Left ventricle myocardium superior (tissue), 1 donor: ENCODE measurements around the gene ZZZ3. TPM values are rescaled to one million over a fixed set of nuclear protein-coding genes. Genes with fewer than 3 reads are reported as not detected.
"Not testable (repeated sequence)": the region's sequence is repeated elsewhere in the genome, so short reads cannot be mapped to it uniquely, and the experiment has no call there.

Experiments
- ATAC-seq: fragments of 200-7000 bp; cut with Tn5 transposase; one replicate; pipeline ENCODE4 v1.9.1; 2020; ENCODE audit warnings: mild to moderate bottlenecking, moderate library complexity
- DNase-seq: peaks from one replicate; pipeline ENCODE4 v3.0.0-alpha.2; 2020
- intact Hi-C: fragments of 100-400 bp; cut with micrococcal nuclease; formaldehyde crosslinking; loops from one replicate; pipeline ENCODE4 v1.11.0; 2022
- total RNA-seq: library from RNA; stranded (reverse); fragmentation: NEBNext Ultra II Directional; extraction: Animal tissue kit (Norgen Biotek cat#: 25700); gene quantifications from one replicate; pipeline ENCODE4 v1.2.1, GENCODE V29; 2021
- donor health status: DM: no; HTN: yes; CAD: no; lungs with severe emphysema.

The ZZZ3 gene
- total RNA-seq, 1 donor from 2014 or later = 34.9 TPM

- intact Hi-C loops = no loop called here
- ATAC-seq = no peak
- DNase-seq = no peak
Measured at GRCh38 chr1:77673030-77673429, 9.4 kb downstream of the ZZZ3 start.

GRCh38 chr1:77672374-77672773, 10.1 kb downstream of the ZZZ3 start:
- intact Hi-C loops = no loop called here
- DNase-seq (no peak), ATAC-seq (no peak)

DNA sequence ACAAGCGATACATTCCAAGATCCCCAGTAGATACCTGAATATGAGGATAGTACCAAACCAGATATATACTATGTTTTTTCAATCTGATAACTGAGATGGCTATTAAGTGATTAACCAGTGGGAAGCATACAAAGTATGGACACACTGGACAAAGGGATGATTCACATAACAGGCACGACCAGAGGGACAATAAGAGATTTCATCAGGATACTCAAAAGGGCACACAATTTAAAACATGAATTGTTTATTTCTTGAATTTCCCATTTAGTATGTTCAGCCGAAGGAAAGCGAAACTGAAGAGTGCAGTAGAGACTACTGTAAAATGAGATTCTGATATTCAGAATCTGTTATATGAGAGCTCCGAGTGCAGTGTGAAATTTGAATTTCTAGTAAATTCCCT, 10.6 kb downstream of the ZZZ3 start:
- no peak for ATAC-seq
- intact Hi-C loops = no loop called here
- DNase-seq = no peak

GRCh38 chr1:77670330-77670729, 12.1 kb downstream of the ZZZ3 start:
- intact Hi-C loops = no loop called here
- no peak for ATAC-seq
- no peak for DNase-seq

GRCh38 chr1:77668924-77669449, 13.5 kb downstream of the ZZZ3 start:
- intact Hi-C loops = no loop called here
- ATAC-seq (no peak), DNase-seq (no peak)

- DNase-seq (no peak), ATAC-seq (peak; percentile 40)
- intact Hi-C loops = no loop called here
Measured at GRCh38 chr1:77664939-77665516, 17.4 kb downstream of the ZZZ3 start.

DNA sequence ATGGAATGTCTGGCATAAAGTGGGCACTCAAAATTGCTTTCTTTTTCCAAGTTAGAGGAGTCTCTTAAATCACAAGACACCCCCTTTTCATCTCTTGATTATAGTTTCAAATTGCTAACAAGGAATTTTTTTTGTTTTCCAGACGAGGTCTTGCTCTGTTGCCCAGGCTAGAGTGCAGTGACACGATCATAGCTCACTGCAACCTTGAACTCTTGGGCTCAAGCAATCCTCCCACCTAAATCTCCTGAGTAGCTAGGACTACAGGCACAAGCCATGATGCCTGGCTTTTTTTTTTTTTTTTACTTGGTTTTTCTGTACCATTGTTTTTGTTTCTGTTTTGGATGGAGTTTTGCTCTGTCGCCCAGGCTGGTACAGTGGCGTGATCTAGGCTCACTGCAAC, 20.8 kb downstream of the ZZZ3 start:
- intact Hi-C loops = no loop called here
- ATAC-seq (no peak), DNase-seq (no peak)

GRCh38 chr1:77659879-77660593, 22.4 kb downstream of the ZZZ3 start:
- intact Hi-C loops = no loop called here
- no peak for ATAC-seq
- no peak for DNase-seq

GRCh38 chr1:77658271-77658670, 24.2 kb downstream of the ZZZ3 start:
- ATAC-seq (no peak), DNase-seq (no peak)
- intact Hi-C loops = no loop called here

GRCh38 chr1:77655431-77655974, 27.0 kb downstream of the ZZZ3 start:
- ATAC-seq (peak; percentile 17), DNase-seq (no peak)
- intact Hi-C loops = no loop called here

GRCh38 chr1:77652970-77653516, 29.4 kb downstream of the ZZZ3 start:
- no peak for DNase-seq
- ATAC-seq = no peak
- intact Hi-C loops = no loop called here

- no peak for DNase-seq
- intact Hi-C loops = no loop called here
- ATAC-seq = no peak
Measured at GRCh38 chr1:77652268-77652667, 30.2 kb downstream of the ZZZ3 start.

- no peak for ATAC-seq
- intact Hi-C loops = no loop called here
- DNase-seq = no peak
Measured at GRCh38 chr1:77649127-77649526, 33.3 kb downstream of the ZZZ3 start.

- intact Hi-C loops, DNase-seq, ATAC-seq: not testable (repeated sequence)
Measured at GRCh38 chr1:77646224-77646623, 36.2 kb downstream of the ZZZ3 start.

DNA sequence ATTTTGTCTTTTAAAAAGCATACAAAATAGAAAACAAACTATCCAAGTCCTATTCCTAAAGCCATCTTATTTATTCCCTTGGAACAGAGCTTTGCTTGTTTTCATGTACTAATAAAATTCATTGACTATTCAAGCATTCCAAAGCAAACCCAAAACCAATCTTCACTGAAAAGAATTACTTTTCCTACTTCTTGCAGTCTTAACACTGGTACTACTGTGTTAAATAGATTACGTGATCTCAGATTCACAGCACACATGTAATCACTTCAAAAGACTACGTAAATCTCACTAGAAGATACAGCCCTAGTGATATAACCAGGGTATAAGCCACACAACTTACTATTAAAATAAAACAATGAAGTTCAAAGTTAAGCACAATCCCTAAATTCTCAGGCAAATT, 39.0 kb downstream of the ZZZ3 start:
- intact Hi-C loops = no loop called here
- ATAC-seq (no peak), DNase-seq (no peak)

DNA sequence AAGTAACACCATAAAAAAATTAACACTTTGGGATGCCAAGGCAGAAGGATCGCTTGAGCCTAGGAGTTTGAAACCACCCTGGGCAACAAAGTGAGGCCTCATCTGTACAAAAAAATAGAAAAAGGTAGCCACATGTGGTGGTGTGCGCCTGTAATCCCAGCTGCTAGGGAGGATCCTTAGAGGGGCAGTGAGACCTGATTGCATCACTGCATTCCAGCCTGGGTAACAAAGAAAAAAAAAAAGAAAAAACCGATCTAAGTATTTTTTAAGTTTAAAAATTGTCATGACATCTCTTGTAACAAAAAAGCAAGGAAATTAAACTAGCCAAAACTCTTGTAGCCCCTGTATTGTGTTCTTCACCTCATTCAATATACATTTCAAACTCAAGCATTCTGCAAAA, 39.5 kb downstream of the ZZZ3 start:
- no peak for DNase-seq
- intact Hi-C loops = no loop called here
- ATAC-seq = no peak

GRCh38 chr1:77642196-77642595, 40.3 kb downstream of the ZZZ3 start:
- ATAC-seq (no peak), DNase-seq (no peak)

DNA sequence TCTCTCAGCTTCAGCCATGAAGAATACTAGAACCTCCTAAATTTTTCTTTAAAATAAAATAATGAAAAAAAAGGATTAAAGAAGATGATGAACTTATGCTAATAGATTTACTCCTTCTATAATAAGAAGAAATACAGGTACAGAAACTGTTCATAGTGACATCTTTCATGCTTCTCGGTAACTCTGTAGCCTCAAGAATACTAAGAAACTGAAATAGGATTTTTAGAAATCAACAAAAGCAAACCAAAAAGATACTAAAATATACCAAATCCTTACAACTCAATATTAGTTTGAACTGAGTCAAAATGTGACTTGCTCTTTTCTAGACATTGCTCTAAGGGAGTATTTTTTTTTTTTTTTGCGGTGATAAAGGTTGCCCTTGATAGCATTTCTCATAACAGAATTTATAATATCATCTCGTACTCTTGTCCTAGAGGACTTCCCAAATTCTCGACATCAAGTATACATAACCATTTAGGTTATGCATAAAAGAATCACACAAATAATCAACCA, 42.8 kb downstream of the ZZZ3 start:
- intact Hi-C loops = loop anchor here (10.0 kb wide), 1 partner anchor 65 kb away; no protein-coding TSS in a partner anchor
- DNase-seq (no peak), ATAC-seq (no peak)

More at GRCh38 chr1:77642196-77642595, 40.3 kb downstream of the ZZZ3 start:
- intact Hi-C loops = no loop called here

DNA sequence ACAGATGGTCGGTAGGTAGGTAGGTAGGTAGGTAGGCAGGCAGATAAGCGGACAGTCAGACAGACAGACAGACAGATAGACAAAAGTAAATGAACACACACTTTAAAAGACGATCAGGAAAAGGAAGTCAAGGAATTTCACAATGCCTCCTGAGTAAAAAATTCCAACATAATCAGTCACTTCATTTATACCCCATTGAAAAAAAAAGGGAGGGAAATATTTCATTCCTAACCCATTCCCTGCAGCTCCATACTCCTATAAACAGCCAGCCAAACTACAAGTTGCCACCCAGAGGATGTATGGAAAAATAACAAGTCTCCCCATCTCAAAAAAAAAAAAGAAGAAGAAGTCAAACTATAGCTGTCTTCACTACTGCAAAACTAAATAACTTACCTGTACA, 43.4 kb downstream of the ZZZ3 start:
- intact Hi-C loops = loop anchor here (10.0 kb wide), 1 partner anchor 64 kb away; no protein-coding TSS in a partner anchor
- no peak for DNase-seq

GRCh38 chr1:77636864-77637263, 45.6 kb downstream of the ZZZ3 start:
- ATAC-seq (no peak), DNase-seq (no peak)
- intact Hi-C loops = loop anchor here (10.0 kb wide), 1 partner anchor 62 kb away; no protein-coding TSS in a partner anchor

More for the DNA sequence above, 43.4 kb downstream of the ZZZ3 start:
- ATAC-seq = no peak
